Peyer's patch (tissue), 4 donors: ENCODE data around the gene RBMS2. TPM values are rescaled to one million over a fixed set of nuclear protein-coding genes. Genes with fewer than 3 reads are reported as not detected.

Experiments used
- DNase-seq, 3 donors: peaks; one replicate each; pipeline ENCODE4 v3.0.0-alpha.2; 2017 to 2019
- H3K27ac ChIP-seq, 4 donors: fragments of 200-600 bp; sonication (generic); one replicate each; pipeline ENCODE4 v1.5.1; 2016 to 2019
- H3K27me3 ChIP-seq, 2 donors: fragments of 200-600 bp; sonication (generic); one replicate each; pipeline ENCODE4 v1.5.1; 2019
- H3K36me3 ChIP-seq, 3 donors: fragments of 200-600 bp; sonication (generic); one replicate each; pipeline ENCODE4 v1.5.1; 2016 to 2019
- H3K4me1 ChIP-seq, 4 donors: fragments of 200-600 bp; sonication (generic); one replicate each; pipeline ENCODE4 v1.5.1; 2016 to 2019
- H3K4me3 ChIP-seq, 4 donors: fragments of 200-600 bp; sonication (generic); 1 replicate in 3 of 4; 2 replicates in 1 of 4; pipeline ENCODE4 v1.5.1; 2016 to 2019; ENCODE audit warnings: mild to moderate bottlenecking in 1 of 4
- H3K9me3 ChIP-seq, 4 donors: fragments of 200-600 bp; sonication (generic); one replicate each; pipeline ENCODE4 v1.5.1; 2016 to 2019; ENCODE audit warnings: mild to moderate bottlenecking in 1 of 4
- CTCF ChIP-seq, 6 experiments: fragments of 450-650 bp in 4 of 6; fragments of 200-600 bp in 2 of 6; sonication (generic) in 1 of 6; IDR thresholded peaks; one replicate each; pipeline ENCODE4 v1.5.1; 2017 to 2019; ENCODE audit warnings: antibody characterized with exemption in 6 of 6, mild to moderate bottlenecking in 3 of 6, moderate library complexity in 1 of 6
- POLR2A ChIP-seq, 2 donors: fragments of 450-650 bp; IDR thresholded peaks; one replicate each; pipeline ENCODE4 v1.5.1; 2017; ENCODE audit warnings: antibody characterized with exemption in 2 of 2, mild to moderate bottlenecking in 2 of 2, moderate library complexity in 2 of 2
- total RNA-seq, 4 donors: library from RNA; depleted of rRNA; stranded (reverse); fragments of >200 nt; gene quantifications; one replicate each; pipeline ENCODE4 v1.1.0, GENCODE V29; 2016

Gene RBMS2
- total RNA-seq, 4 donors from 2014 or later = 10.7 to 22.3 (median 12.5) TPM

- Histone ChIP-seq H3K9me3 (no peaks in the 10 kb centered on the region), H3K36me3 (no peaks in the 10 kb centered on the region), H3K4me3 (no peak overlapping the region), H3K27ac (no peak overlapping the region), H3K27me3 (no peaks in the 10 kb centered on the region), H3K4me1 (no peaks in the 10 kb centered on the region)
- TF ChIP-seq POLR2A (IDR thresholded peaks at IDR 0.05) (no peak), CTCF (IDR thresholded peaks at IDR 0.05) (no peak)
- no peak for DNase-seq
Measured at GRCh38 chr12:56541631-56542030, 20.0 kb downstream of the RBMS2 start.

- no peaks in the 10 kb centered on the region for H3K4me1 ChIP-seq
- H3K27me3 ChIP-seq = no peaks in the 10 kb centered on the region
- H3K27ac ChIP-seq = no peak overlapping the region
- no peak for TF ChIP-seq CTCF (IDR thresholded peaks at IDR 0.05)
- TF ChIP-seq POLR2A (IDR thresholded peaks at IDR 0.05) = no peak
- H3K36me3 ChIP-seq = no peaks in the 10 kb centered on the region
- no peaks in the 10 kb centered on the region for H3K9me3 ChIP-seq
- no peak for DNase-seq
- no peak overlapping the region for H3K4me3 ChIP-seq
Measured at GRCh38 chr12:56542164-56542563, 20.5 kb downstream of the RBMS2 start.

- H3K4me3 ChIP-seq = no peak overlapping the region
- no peaks in the 10 kb centered on the region for H3K9me3 ChIP-seq
- no peak for DNase-seq
- no peaks in the 10 kb centered on the region for H3K4me1 ChIP-seq
- no peaks in the 10 kb centered on the region for H3K27me3 ChIP-seq
- no peak for TF ChIP-seq CTCF (IDR thresholded peaks at IDR 0.05)
- TF ChIP-seq POLR2A (IDR thresholded peaks at IDR 0.05) = no peak
- no peak overlapping the region for H3K27ac ChIP-seq
- no peaks in the 10 kb centered on the region for H3K36me3 ChIP-seq
Measured at GRCh38 chr12:56545023-56545604, 23.5 kb downstream of the RBMS2 start.

GRCh38 chr12:56546680-56547079 lies 25.1 kb downstream of the RBMS2 start:
- TF ChIP-seq CTCF (IDR thresholded peaks at IDR 0.05) (no peak), POLR2A (IDR thresholded peaks at IDR 0.05) (no peak)
- Histone ChIP-seq H3K27me3 (no peaks in the 10 kb centered on the region), H3K27ac (no peak overlapping the region)

GRCh38 chr12:56551070-56551469 lies 29.4 kb downstream of the RBMS2 start:
- Histone ChIP-seq H3K4me3 (no peak overlapping the region), H3K9me3 (no peaks in the 10 kb centered on the region), H3K27ac (no peak overlapping the region), H3K27me3 (no peaks in the 10 kb centered on the region), H3K4me1 (no peaks in the 10 kb centered on the region), H3K36me3 (no peaks in the 10 kb centered on the region)
- no peak for TF ChIP-seq CTCF (IDR thresholded peaks at IDR 0.05)
- TF ChIP-seq POLR2A (IDR thresholded peaks at IDR 0.05) = no peak
- no peak for DNase-seq

More at GRCh38 chr12:56546680-56547079, 25.1 kb downstream of the RBMS2 start:
- Histone ChIP-seq H3K9me3 (no peaks in the 10 kb centered on the region), H3K4me3 (no peak overlapping the region), H3K36me3 (no peaks in the 10 kb centered on the region), H3K4me1 (no peaks in the 10 kb centered on the region)
- DNase-seq = no peak
